ENCODE data around the gene COPS6. TPM values are rescaled to one million over a fixed set of nuclear protein-coding genes. Genes with fewer than 3 reads are reported as not detected.

Gene COPS6
- total and polyA plus RNA-seq, 2 of the 4 experiments (the other 2 are of a cell fraction) = 185 to 325 TPM

GRCh38 chr7:100137851-100138760 is 49.3 kb downstream of the COPS6 start:
- WGBS, 2 experiments (ENCODE audit: extremely low coverage in 2 of 2, insufficient read length in 1 of 2) = 71% methylated on average over 1 of the region's 13 CpGs; no CpG with 5 or more reads in 1 of the 2 experiments
- intact Hi-C loops (cut with micrococcal nuclease) = no loop called here
- no peak for ATAC-seq (ENCODE audit: low read depth)

More at GRCh38 chr7:100137851-100138760, 49.3 kb downstream of the COPS6 start:
- H3K27me3 ChIP-seq (ENCODE audit: control insufficient read depth, insufficient read depth, low read length) = peaks cover 2% of the 10 kb centered on the region; the same call in 1 of the 2 replicates
- no peak overlapping the region for H4K91ac ChIP-seq (ENCODE audit: insufficient read depth, low read depth, low read length)
- H3K9ac ChIP-seq (ENCODE audit: low read depth, low read length) = no peak overlapping the region
- in situ Hi-C loops (cut with MboI; ENCODE audit: low sequenced_read_pairs) (loop anchor here (5.0 to 10.0 kb wide), 2 partner anchors 69 to 207 kb away; no protein-coding TSS in a partner anchor), dilution Hi-C loops (cut with HindIII; ENCODE audit: low sequenced_read_pairs, unreplicated experiment) (no loop called here)
- no peak overlapping the region for H4K5ac ChIP-seq (ENCODE audit: low read depth, low read length)
- BruUV-seq (replicated peaks) = no TSS peak
- POLR2A ChIA-PET (ENCODE audit: unreplicated experiment) = no interaction called here
- no peaks in the 10 kb centered on the region for H3K9me3 ChIP-seq (ENCODE audit: control insufficient read depth, insufficient read depth, low read length)
- no peak overlapping the region for H3K4ac ChIP-seq (ENCODE audit: low read depth, low read length)
- no peaks in the 10 kb centered on the region for H3K4me1 ChIP-seq (ENCODE audit: control insufficient read depth, insufficient read depth, low read length)
- no peaks in the 10 kb centered on the region for H3K36me3 ChIP-seq (ENCODE audit: control insufficient read depth, insufficient read depth, low read length)
- H2BK5ac ChIP-seq (ENCODE audit: low read depth, low read length, poor library complexity, severe bottlenecking) = no peak overlapping the region
- H4K8ac ChIP-seq (ENCODE audit: low read depth in 2 of 2, low read length in 2 of 2) = no peak overlapping the region
- H3K79me1 ChIP-seq (ENCODE audit: low read depth in 1 of 2, low read length in 2 of 2) = no peaks in the 10 kb centered on the region
- DNase-seq = no peak
- H2BK15ac ChIP-seq (ENCODE audit: low read depth, low read length) = no peak overlapping the region
- no peak overlapping the region for H3K4me3 ChIP-seq (ENCODE audit: insufficient read depth, low read depth, low read length)
- no peak overlapping the region for H2AK9ac ChIP-seq (replicated peaks; ENCODE audit: low read depth, low read length, poor library complexity)
- no peak overlapping the region for H3K23ac ChIP-seq (ENCODE audit: low read depth, low read length)
- CTCF ChIA-PET = no interaction called here
- no peak overlapping the region for H3K4me2 ChIP-seq (ENCODE audit: low read depth, low read length)
- no peak overlapping the region for H2BK120ac ChIP-seq (ENCODE audit: low read depth, low read length)
- TF ChIP-seq ELK1 (IDR thresholded peaks at IDR 0.05; ENCODE audit: borderline replicate concordance, low read depth, low read length) (no peak), RCOR1 (IDR thresholded peaks at IDR 0.05; ENCODE audit: insufficient replicate concordance, low read length) (no peak), NFE2L2 (IDR thresholded peaks at IDR 0.05; ENCODE audit: low read depth, low read length) (no peak), CTCF (conservative IDR thresholded peaks at IDR 0.05; ENCODE audit: low read depth, low read length) (no peak), MAFK (IDR thresholded peaks at IDR 0.05; ENCODE audit: low read depth, low read length) (no peak), MXI1 (IDR thresholded peaks at IDR 0.05; ENCODE audit: borderline replicate concordance, low read depth, low read length) (no peak), MAZ (IDR thresholded peaks at IDR 0.05; ENCODE audit: borderline replicate concordance, low read depth, low read length) (no peak), RFX5 (IDR thresholded peaks at IDR 0.05; ENCODE audit: low read depth, low read length) (no peak), USF2 (IDR thresholded peaks at IDR 0.05; ENCODE audit: low read depth, low read length) (no peak), SMC3 (IDR thresholded peaks at IDR 0.05; ENCODE audit: low read depth, low read length) (no peak), RAD21 (IDR thresholded peaks at IDR 0.05; ENCODE audit: low read length) (no peak), POLR2A (IDR thresholded peaks at IDR 0.05; ENCODE audit: low read depth, low read length) (no peak), CHD1 (IDR thresholded peaks at IDR 0.05; ENCODE audit: low read depth, low read length) (no peak), FOS (IDR thresholded peaks at IDR 0.05; ENCODE audit: low read depth, low read length) (no peak)
- no peak overlapping the region for H2AFZ ChIP-seq (replicated peaks; ENCODE audit: low read length, poor library complexity)
- H3K56ac ChIP-seq (ENCODE audit: extremely low read depth, insufficient read depth, low read length) = no peak overlapping the region
- H3K27ac ChIP-seq (ENCODE audit: insufficient read depth, low read length) = no peak overlapping the region
- no peaks in the 10 kb centered on the region for H4K20me1 ChIP-seq (ENCODE audit: insufficient read depth, low read length)
- no peak overlapping the region for H2AK5ac ChIP-seq (ENCODE audit: low read depth, low read length)
- H2BK20ac ChIP-seq (ENCODE audit: low read depth, low read length) = no peak overlapping the region
- no peak overlapping the region for H3K18ac ChIP-seq (ENCODE audit: low read depth, low read length)
- H3K14ac ChIP-seq (replicated peaks; ENCODE audit: low read depth, low read length) = no peak overlapping the region
- no peaks in the 10 kb centered on the region for H3K9me1 ChIP-seq (ENCODE audit: insufficient read depth, low read length)
